ENCODE measurements around the gene GPRC5A. TPM values are rescaled to one million over a fixed set of nuclear protein-coding genes. Genes with fewer than 3 reads are reported as not detected.

The GPRC5A gene
- total and polyA plus RNA-seq, 2 of the 8 experiments (the other 6 are each of a cell fraction or from before 2014, with no cell fraction given): 1.0 to 1.4 TPM

DNA sequence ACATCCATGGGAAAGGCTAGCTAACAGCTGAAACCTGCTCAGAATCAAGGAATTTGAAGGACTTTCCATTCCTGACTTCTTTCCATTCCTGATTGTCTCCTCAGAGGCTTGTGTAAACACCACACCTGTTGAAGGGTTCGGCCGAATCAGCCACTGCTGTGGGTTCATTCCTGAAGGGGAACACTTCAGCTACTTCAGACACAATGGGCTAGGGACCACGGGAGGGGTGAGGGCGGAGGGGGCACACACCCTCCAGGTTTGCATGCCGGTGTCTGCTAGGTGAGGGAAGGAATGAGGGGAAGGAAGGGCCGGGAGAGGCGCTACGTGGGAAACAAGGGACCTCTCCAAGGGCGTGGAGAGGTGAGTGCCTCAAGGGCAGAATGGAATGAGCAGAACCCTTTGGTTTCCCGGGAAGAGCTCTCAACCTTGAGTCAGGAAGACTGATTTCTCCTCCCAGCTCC, 1.3 kb downstream of the GPRC5A start (continued):
- TF ChIP-seq SRF (IDR thresholded peaks at IDR 0.05; ENCODE audit: low read depth, low read length): no peak
- no peak for TF ChIP-seq EGR1 (IDR thresholded peaks at IDR 0.05; ENCODE audit: borderline replicate concordance, low read depth, low read length)
- TF ChIP-seq BRCA1 (IDR thresholded peaks at IDR 0.05; ENCODE audit: low read depth, low read length): no peak
